Left ventricle myocardium inferior (tissue), 1 donor: Measurements from ENCODE around the gene BMP7. TPM values are rescaled to one million over a fixed set of nuclear protein-coding genes. Genes with fewer than 3 reads are reported as not detected.
A peak's percentile ranks its signal among the peaks of the same experiment; 100 is the strongest.

Experiments
- DNase-seq: peaks from one replicate; pipeline ENCODE4 v3.0.0-alpha.2; 2020
- H3K27ac ChIP-seq: fragments of 200-600 bp; replicated peaks from 2 replicates; pipeline ENCODE4 v1.8.0; 2021
- H3K27me3 ChIP-seq: fragments of 200-600 bp; 2 replicates; pipeline ENCODE4 v1.8.0; 2021; ENCODE audit warnings: low read depth
- H3K36me3 ChIP-seq: fragments of 200-600 bp; 2 replicates; pipeline ENCODE4 v1.8.0; 2021
- H3K4me1 ChIP-seq: fragments of 200-600 bp; 2 replicates; pipeline ENCODE4 v1.8.0; 2021
- H3K4me3 ChIP-seq: fragments of 200-600 bp; 2 replicates; pipeline ENCODE4 v1.8.0; 2021; ENCODE audit warnings: mild to moderate bottlenecking, moderate library complexity
- H3K9me3 ChIP-seq: fragments of 200-600 bp; replicated peaks from 2 replicates; pipeline ENCODE4 v1.8.0; 2021
- intact Hi-C: fragments of 100-400 bp; cut with micrococcal nuclease; formaldehyde crosslinking; loops from one replicate; pipeline ENCODE4 v1.11.0; 2022
- total RNA-seq: library from RNA; stranded (reverse); fragmentation: NEBNext Ultra II Directional; extraction: Animal tissue kit (Norgen Biotek cat#: 25700); gene quantifications from one replicate; pipeline ENCODE4 v1.2.1, GENCODE V29; 2021
- TF ChIP-seq, protein P1 (sequence below): fragments of 200-600 bp; IDR thresholded peaks from 2 replicates; pipeline ENCODE4 v1.8.0; 2021; ENCODE audit warnings: antibody characterized with exemption, mild to moderate bottlenecking, borderline replicate concordance
- donor health status: DM: no; HTN: yes; CAD: no; lungs with severe emphysema.

Gene BMP7
- total RNA-seq, 1 donor from 2014 or later = 19.9 TPM

DNA sequence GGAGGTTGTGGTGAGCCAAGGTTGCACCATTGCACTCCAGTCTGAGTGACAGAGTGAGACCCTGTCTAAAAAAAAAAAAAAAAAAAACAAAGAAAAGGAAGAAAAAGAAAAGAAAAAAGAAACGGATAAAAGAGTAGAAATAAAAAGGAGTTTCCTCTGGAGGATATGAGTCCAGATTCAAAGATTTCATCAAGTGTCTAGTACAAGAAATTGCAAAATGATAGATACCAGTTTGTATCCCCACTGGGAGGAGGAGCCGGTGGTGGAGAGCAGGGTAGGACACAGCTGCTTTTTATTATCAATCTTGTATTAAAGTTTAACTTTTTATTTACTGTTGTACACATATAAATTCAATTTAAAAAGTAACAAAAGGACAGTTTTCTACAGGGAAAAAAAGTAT, 113.9 kb downstream of the BMP7 start:
- TF ChIP-seq, protein P1, sequence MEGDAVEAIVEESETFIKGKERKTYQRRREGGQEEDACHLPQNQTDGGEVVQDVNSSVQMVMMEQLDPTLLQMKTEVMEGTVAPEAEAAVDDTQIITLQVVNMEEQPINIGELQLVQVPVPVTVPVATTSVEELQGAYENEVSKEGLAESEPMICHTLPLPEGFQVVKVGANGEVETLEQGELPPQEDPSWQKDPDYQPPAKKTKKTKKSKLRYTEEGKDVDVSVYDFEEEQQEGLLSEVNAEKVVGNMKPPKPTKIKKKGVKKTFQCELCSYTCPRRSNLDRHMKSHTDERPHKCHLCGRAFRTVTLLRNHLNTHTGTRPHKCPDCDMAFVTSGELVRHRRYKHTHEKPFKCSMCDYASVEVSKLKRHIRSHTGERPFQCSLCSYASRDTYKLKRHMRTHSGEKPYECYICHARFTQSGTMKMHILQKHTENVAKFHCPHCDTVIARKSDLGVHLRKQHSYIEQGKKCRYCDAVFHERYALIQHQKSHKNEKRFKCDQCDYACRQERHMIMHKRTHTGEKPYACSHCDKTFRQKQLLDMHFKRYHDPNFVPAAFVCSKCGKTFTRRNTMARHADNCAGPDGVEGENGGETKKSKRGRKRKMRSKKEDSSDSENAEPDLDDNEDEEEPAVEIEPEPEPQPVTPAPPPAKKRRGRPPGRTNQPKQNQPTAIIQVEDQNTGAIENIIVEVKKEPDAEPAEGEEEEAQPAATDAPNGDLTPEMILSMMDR = no peak
- Histone ChIP-seq H3K27me3 (no peaks in the 10 kb centered on the region), H3K36me3 (no peaks in the 10 kb centered on the region), H3K4me3 (no peak overlapping the region), H3K9me3 (no peaks in the 10 kb centered on the region), H3K27ac (no peak overlapping the region), H3K4me1 (peaks cover 46% of the 10 kb centered on the region)
- no peak for DNase-seq
- intact Hi-C loops = no loop called here

DNA sequence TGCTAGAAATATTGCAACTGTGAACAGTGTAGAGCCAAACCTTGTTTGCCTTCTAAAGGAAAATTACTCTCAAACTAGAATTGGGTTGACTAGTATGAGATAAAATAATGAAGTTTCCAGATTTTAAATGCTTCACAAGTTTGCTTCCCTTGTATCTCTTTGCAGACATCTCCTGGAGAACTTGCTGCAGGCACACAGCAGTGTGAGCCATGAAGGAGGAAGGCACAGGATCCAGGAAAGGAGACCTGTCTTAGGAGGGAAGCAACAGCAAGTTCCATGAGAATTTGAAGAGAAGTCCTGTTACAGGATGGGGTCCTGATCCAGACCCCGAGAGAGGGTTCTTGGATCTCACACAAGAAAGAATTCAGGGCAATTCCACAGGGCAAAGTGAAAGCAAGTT, 115.9 kb downstream of the BMP7 start:
- intact Hi-C loops = no loop called here
- Histone ChIP-seq H3K27me3 (no peaks in the 10 kb centered on the region), H3K9me3 (no peaks in the 10 kb centered on the region), H3K27ac (peak overlapping the region; percentile 48), H3K36me3 (no peaks in the 10 kb centered on the region), H3K4me3 (no peak overlapping the region), H3K4me1 (peaks cover 33% of the 10 kb centered on the region)
- no peak for DNase-seq
- TF ChIP-seq, protein P1 = no peak

GRCh38 chr20:57148263-57148662, 118.2 kb downstream of the BMP7 start:
- H3K36me3 ChIP-seq = no peaks in the 10 kb centered on the region
- H3K27me3 ChIP-seq = no peaks in the 10 kb centered on the region
- intact Hi-C loops = no loop called here
- no peaks in the 10 kb centered on the region for H3K9me3 ChIP-seq
- no peak for DNase-seq
- TF ChIP-seq, protein P1 = no peak
- H3K4me3 ChIP-seq = peak overlapping the region; percentile 9
- H3K27ac ChIP-seq = peak overlapping the region; percentile 73
- peaks cover 33% of the 10 kb centered on the region for H3K4me1 ChIP-seq

DNA sequence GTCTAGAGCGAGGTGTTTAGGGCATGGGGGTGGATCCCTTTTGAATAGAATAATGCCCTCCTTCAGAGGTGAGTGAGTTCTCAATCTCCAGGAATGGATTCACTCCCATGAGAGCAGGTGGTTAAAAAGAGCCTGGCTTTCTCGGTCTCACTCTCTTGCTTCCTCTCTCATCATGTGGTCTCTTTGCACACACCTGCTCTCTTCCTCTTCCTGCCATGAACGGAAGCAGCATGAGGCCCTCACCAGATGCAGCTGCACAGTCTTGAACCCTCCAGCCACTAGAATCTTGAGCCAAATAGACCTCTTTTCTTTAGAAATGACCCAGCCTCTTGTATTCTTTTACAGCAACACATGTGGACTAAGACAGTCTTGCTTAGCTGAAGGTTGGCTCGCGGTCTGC, 119.3 kb downstream of the BMP7 start:
- H3K4me1 ChIP-seq = peaks cover 33% of the 10 kb centered on the region
- TF ChIP-seq, protein P1 = no peak
- no peaks in the 10 kb centered on the region for H3K9me3 ChIP-seq
- no peak overlapping the region for H3K4me3 ChIP-seq
- H3K27me3 ChIP-seq = no peaks in the 10 kb centered on the region
- DNase-seq = no peak
- H3K27ac ChIP-seq = no peak overlapping the region
- intact Hi-C loops = no loop called here
- no peaks in the 10 kb centered on the region for H3K36me3 ChIP-seq

GRCh38 chr20:57146155-57146554, 120.3 kb downstream of the BMP7 start:
- H3K4me3 ChIP-seq = no peak overlapping the region
- TF ChIP-seq, protein P1 = no peak
- H3K27me3 ChIP-seq = no peaks in the 10 kb centered on the region
- no peak for DNase-seq
- H3K36me3 ChIP-seq = no peaks in the 10 kb centered on the region
- intact Hi-C loops = no loop called here
- no peaks in the 10 kb centered on the region for H3K9me3 ChIP-seq
- H3K27ac ChIP-seq = no peak overlapping the region
- peaks cover 31% of the 10 kb centered on the region for H3K4me1 ChIP-seq
